Stimulated activated CD8-positive, alpha-beta memory T cell treated with anti-CD3 and anti-CD28 coated beads, Interleukin-12 subunit alpha, Interleukin-12 subunit beta, amount 100 ng/mL, for 24 hours (primary cell): ENCODE data around the gene CACNA2D3.

Source experiments
- DNase-seq: peaks from one replicate; pipeline ENCODE4 v3.0.0-alpha.2; 2020; ENCODE audit errors: extremely low read depth

CACNA2D3 gene

DNA sequence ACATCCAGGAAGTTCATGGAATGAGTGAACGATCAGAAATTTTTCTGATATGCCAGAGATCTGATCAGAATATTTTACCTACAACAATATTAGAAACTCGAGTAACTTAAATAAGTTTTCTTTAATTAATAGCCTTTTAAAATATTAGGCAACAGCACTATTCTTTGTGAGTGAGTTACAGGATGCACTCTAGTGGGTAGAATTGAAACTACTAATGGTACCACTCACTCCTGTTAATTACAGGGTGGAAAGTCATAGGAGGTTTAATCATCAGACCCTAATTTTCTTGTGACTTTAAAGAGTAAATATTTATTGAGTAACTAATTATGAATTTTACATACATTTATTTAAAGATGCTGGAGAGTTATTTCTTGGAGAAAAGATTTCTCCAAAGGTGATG is 217.3 kb downstream of the CACNA2D3 start:
- no peak for DNase-seq

- DNase-seq = no peak
Measured at GRCh38 chr3:54341811-54342210, 219.5 kb downstream of the CACNA2D3 start.

- no peak for DNase-seq
Measured at GRCh38 chr3:54342676-54343075, 220.3 kb downstream of the CACNA2D3 start.

DNA sequence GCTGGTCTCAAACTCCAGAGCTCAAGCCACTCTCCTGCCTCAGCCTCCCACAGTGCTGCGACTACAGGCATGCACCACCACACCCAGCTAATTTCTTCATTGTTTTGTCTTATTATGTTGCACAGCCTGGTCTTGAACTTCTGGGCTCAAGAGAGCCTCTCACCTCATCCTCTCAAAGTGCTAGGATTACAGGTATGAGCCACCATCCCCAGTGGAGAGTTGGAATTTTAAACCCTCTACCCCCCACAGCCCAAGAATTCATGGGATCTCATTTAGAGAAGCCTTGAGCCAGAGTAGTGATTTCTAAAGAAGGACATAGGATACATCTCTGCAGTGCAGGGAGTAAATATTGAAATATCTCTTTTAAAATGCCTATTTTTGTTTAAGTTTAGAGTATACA is 221.1 kb downstream of the CACNA2D3 start:
- DNase-seq = no peak

- no peak for DNase-seq
Measured at GRCh38 chr3:54344601-54345231, 222.4 kb downstream of the CACNA2D3 start.

DNA sequence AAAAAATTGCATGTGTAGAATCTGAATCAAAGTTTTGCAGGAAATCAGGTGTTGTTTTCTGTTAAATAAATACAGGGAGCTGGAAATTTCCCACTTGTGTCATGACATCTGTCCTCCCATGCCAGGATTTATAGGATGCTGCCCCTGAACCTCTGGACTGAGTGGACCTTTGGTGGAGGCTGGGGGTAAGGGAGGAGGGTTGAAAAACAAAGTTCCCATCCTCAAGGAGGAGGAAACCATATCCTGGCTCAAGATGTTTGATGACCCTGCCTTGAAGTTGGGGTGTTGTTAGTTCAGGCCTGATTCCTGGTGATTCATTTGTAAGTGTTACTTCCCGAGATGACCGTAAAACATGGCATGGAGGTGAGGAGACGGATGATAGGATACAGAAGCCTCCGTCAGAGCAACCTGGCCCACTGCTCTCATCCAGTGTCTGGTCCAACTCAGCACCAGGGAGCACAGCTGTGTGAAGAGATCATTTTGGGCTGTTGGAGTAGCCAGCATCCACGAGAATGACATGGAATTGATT is 223.6 kb downstream of the CACNA2D3 start:
- DNase-seq = no peak

DNA sequence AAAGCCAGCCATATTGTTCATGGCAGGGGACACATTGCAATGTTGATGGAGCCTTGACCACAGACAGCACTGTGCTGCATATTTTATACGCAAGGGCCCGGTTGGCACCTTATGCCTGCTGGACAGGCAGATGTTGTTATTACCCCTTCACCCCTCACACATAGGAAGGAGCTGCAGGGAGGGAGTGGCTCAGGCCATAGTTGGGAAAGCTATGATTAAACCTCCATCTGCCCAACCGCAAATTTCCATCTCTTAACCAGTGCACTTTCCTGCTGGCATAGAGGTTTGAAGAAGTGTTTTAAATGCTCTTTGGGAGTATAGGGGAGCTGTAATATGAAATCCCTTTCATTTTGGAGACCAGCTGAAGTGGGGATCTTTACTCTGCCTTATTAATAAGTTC is 224.7 kb downstream of the CACNA2D3 start:
- no peak for DNase-seq

- no peak for DNase-seq
Measured at GRCh38 chr3:54347933-54348332, 225.6 kb downstream of the CACNA2D3 start.

- no peak for DNase-seq
Measured at GRCh38 chr3:54349231-54349652, 226.9 kb downstream of the CACNA2D3 start.

GRCh38 chr3:54349691-54350090 is 227.3 kb downstream of the CACNA2D3 start:
- DNase-seq = no peak

DNA sequence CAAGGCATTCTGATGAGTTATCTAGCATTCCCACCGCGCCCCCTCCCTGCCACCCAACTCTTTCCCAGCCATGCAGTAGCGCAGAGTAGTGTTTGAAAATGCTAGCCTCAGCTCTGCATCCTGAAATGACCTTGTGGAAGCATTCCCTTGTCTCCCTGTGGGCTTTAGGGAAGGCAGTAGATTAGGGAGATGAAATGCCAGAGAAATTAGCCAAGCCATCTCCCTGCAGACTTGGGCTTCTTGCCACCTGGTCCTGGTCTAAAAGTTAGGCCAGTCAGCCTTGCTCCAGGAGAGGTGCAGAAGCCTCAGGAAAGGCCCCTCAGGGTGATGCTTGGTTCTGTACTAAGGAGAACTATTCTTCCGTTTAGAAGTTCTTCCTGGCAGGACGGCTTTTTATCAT is 231.2 kb downstream of the CACNA2D3 start:
- DNase-seq = no peak

- no peak for DNase-seq
Measured at GRCh38 chr3:54353946-54354345, 231.6 kb downstream of the CACNA2D3 start.

- DNase-seq = no peak
Measured at GRCh38 chr3:54355800-54356199, 233.4 kb downstream of the CACNA2D3 start.

- no peak for DNase-seq
Measured at GRCh38 chr3:54356261-54357045, 234.1 kb downstream of the CACNA2D3 start.

DNA sequence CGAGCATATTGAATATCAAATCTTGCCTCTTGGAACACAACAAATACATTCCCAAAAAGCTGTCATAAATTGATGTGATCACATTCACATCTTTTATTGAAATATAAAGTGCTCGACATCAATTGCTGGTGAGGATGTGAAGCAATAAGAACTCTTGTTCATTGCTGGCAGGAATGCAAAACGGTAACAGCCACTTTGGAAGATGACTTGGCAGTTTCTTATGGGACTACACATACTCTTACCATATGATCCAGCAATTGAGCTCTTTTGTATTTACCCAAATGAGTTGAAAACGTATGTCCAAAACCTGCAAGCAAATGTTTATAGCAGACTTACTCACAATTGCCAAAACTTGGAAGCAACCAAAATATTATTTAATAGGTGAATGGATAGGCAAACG is 234.9 kb downstream of the CACNA2D3 start:
- no peak for DNase-seq

- no peak for DNase-seq
Measured at GRCh38 chr3:54358316-54358715, 236.0 kb downstream of the CACNA2D3 start.

- DNase-seq = no peak
Measured at GRCh38 chr3:54358969-54359694, 236.8 kb downstream of the CACNA2D3 start.

DNA sequence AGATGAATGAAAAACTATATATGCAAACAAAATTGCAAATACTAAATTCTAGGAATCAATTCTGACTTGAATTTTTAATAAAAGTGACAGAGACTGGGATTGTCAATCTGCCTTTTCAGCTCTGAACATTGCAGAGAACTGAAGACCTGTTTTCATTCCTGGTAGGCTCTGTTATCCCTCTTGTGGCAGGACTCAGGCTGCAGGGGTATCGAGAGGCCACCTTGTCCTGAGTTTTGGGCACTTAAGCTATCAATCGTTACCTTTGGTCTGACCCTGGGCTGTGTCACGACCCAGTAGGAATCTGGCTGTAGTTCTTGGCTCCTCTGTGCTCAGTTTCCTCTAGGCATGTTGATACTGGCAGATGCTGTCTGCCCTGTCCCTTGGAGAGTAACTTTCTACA is 238.0 kb downstream of the CACNA2D3 start:
- no peak for DNase-seq

GRCh38 chr3:54361746-54362283 is 239.5 kb downstream of the CACNA2D3 start:
- no peak for DNase-seq

GRCh38 chr3:54366007-54366750 is 243.8 kb downstream of the CACNA2D3 start:
- DNase-seq = no peak

DNA sequence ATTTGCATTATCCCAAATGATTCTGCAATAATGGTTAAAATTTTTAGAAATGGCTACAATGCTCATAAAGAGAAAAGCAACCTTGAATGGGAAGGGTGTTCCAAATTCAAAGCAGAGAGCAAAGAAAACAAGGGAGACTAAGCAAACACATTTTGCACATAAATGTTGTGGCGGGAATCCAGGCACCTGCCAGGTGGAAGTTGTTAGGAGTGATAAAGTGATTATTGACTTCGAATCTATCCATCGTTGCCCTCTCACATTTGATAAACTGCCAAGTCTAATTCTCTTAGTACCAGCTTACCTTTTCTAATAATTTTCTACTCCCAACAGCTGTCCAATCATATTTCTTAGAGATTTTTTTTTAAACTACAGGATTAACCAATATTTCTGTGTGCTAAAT is 244.5 kb downstream of the CACNA2D3 start:
- no peak for DNase-seq

DNA sequence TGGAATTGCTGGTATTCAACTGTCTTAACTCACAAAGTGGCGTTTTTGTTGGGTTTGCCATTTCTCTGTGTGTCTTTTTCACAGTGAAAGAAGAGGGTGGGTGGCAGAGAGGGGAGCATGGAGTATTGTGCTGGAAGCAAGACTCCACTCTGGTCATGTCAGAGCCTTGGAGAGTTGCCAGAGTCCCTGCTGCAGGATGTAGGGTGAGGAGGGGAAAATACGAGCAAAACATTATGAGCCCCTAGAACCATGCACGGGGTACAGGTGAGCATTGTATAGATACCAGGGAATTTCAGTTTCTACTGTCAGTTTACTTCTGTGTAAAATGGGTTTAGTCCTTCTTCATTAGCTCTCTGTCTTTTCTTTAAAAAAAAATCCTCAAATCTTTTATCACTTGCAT is 249.9 kb downstream of the CACNA2D3 start:
- DNase-seq = no peak
